Endothelial cell of umbilical vein (primary cell): ENCODE measurements around the gene USP12. TPM values are rescaled to one million over a fixed set of nuclear protein-coding genes. Genes with fewer than 3 reads are reported as not detected.
"Not testable (repeated sequence)": the region's sequence is repeated elsewhere in the genome, so short reads cannot be mapped to it uniquely, and the experiment has no call there.

Experiments
- BruUV-seq: library from RNA; stranded (reverse); fragments of 400-500 nt; replicated peaks from 2 replicates; lab custom pipeline; 2021; lab: Mats Ljungman, UMichigan
- CTCF ChIA-PET: fragments of 300-600, 350-600 bp; sonication (Branson Sonifier 250); formaldehyde crosslinking; loops from one replicate; lab custom pipeline; 2021; ENCODE audit warnings: antibody characterized with exemption, inconsistent platforms; lab: Charles Lee
- POLR2A ChIA-PET: fragments of 300-600, 350-600 bp; sonication (Branson Sonifier 250); formaldehyde crosslinking; loops from one replicate; lab custom pipeline; 2021; ENCODE audit warnings: antibody characterized with exemption, inconsistent platforms; lab: Charles Lee
- DNase-seq: peaks from one replicate; pipeline ENCODE4 v3.0.0-alpha.2; 2011; ENCODE audit warnings: low read depth, low spot score
- FAIRE-seq: peaks from 2 replicates; lab custom pipeline; 2011; peaks lifted over from hg19 to GRCh38; lab: Jason Lieb, UNC
- H2AFZ ChIP-seq: 2 replicates; pipeline ENCODE4 v1.6.0; 2012; ENCODE audit warnings: low read depth, low read length, control low read depth, inconsistent platforms
- H3K27ac ChIP-seq: 2 replicates; pipeline ENCODE4 v1.5.1; 2011; ENCODE audit warnings: low read depth, mild to moderate bottlenecking, control low read depth, low read length, moderate library complexity; ENCODE audit not compliant: insufficient read depth
- H3K27me3 ChIP-seq, 2 experiments: 2 replicates each; pipeline versions ENCODE4 v1.6.0 to v1.6.1; 2011; ENCODE audit warnings: low read length in 2 of 2, mixed read lengths in 1 of 2; ENCODE audit not compliant: control insufficient read depth in 2 of 2, insufficient read depth in 2 of 2
- H3K36me3 ChIP-seq, 2 experiments: 2 replicates in 1 of 2; 3 replicates in 1 of 2; pipeline ENCODE4 v1.5.1; 2011; ENCODE audit warnings: low read length in 2 of 2, mild to moderate bottlenecking in 1 of 2, moderate library complexity in 1 of 2; ENCODE audit not compliant: control insufficient read depth in 2 of 2, insufficient read depth in 2 of 2; ENCODE audit errors: extremely low read depth in 1 of 2
- H3K4me1 ChIP-seq: 3 replicates; pipeline ENCODE4 v1.5.1; 2011; ENCODE audit warnings: mild to moderate bottlenecking, low read length; ENCODE audit not compliant: control insufficient read depth, insufficient read depth; ENCODE audit errors: extremely low read depth
- H3K4me2 ChIP-seq: 2 replicates; pipeline ENCODE4 v1.6.1; 2011; ENCODE audit warnings: low read length, control low read depth, mixed read lengths; ENCODE audit not compliant: insufficient read depth
- H3K4me3 ChIP-seq, 3 experiments: fragments of 200-600 bp in 1 of 3; sonication (generic), shearing (Covaris generic) in 1 of 3; replicated peaks in 1 of 3; 2 replicates each; pipeline ENCODE4 v1.5.1; 2011 to 2016; ENCODE audit warnings: control low read depth in 3 of 3, low read length in 3 of 3, mild to moderate bottlenecking in 2 of 3, inconsistent platforms in 1 of 3, low read depth in 1 of 3, moderate library complexity in 1 of 3; ENCODE audit not compliant: insufficient read depth in 1 of 3
- H3K79me2 ChIP-seq: 2 replicates; pipeline ENCODE4 v1.6.0; 2012; ENCODE audit warnings: low read length, inconsistent platforms; ENCODE audit not compliant: control insufficient read depth, insufficient read depth
- H3K9ac ChIP-seq: replicated peaks from 2 replicates; pipeline ENCODE3; 2011; ENCODE audit warnings: low read length, control low read depth; ENCODE audit not compliant: insufficient read depth; ENCODE audit errors: extremely low read depth
- H3K9me1 ChIP-seq: replicated peaks from 3 replicates; pipeline ENCODE4 v1.6.0; 2011; ENCODE audit warnings: mild to moderate bottlenecking, low read length; ENCODE audit not compliant: control insufficient read depth, insufficient read depth; ENCODE audit errors: extremely low read depth
- H3K9me3 ChIP-seq: replicated peaks from 2 replicates; pipeline ENCODE4 v1.5.1; 2012; ENCODE audit warnings: low read length, inconsistent platforms; ENCODE audit not compliant: control insufficient read depth, insufficient read depth
- H4K20me1 ChIP-seq: replicated peaks from 2 replicates; pipeline ENCODE3; 2011; ENCODE audit warnings: mild to moderate bottlenecking, low read length; ENCODE audit not compliant: control insufficient read depth, insufficient read depth; ENCODE audit errors: extremely low read depth
- EZH2 ChIP-seq: IDR thresholded peaks from 2 replicates; pipeline ENCODE4 v1.6.1; 2012; ENCODE audit warnings: borderline replicate concordance, low read depth, mild to moderate bottlenecking, moderate library complexity, low read length, inconsistent platforms; ENCODE audit not compliant: severe bottlenecking
- FOS ChIP-seq: IDR thresholded peaks from 2 replicates; pipeline ENCODE4 v1.6.1; 2011; ENCODE audit warnings: mild to moderate bottlenecking, low read length, moderate library complexity, borderline replicate concordance; ENCODE audit not compliant: insufficient read depth
- JUN ChIP-seq: IDR thresholded peaks from 2 replicates; pipeline ENCODE4 v1.6.1; 2011; ENCODE audit warnings: borderline replicate concordance, low read depth; ENCODE audit not compliant: insufficient read length, insufficient read depth
- MAX ChIP-seq: IDR thresholded peaks from 2 replicates; pipeline ENCODE4 v1.6.1; 2011; ENCODE audit not compliant: insufficient read depth, insufficient read length
- MYC ChIP-seq: IDR thresholded peaks from one replicate; pipeline ENCODE4 v1.6.1; 2011; ENCODE audit warnings: mild to moderate bottlenecking, low read depth, low read length
- POLR2A ChIP-seq: IDR thresholded peaks from 2 replicates; pipeline ENCODE4 v1.6.1; 2012; ENCODE audit warnings: low read depth, mild to moderate bottlenecking, control low read depth, low read length
- dilution Hi-C: fragments of 300-500 bp; cut with MboI; formaldehyde crosslinking; loops from one replicate; pipeline ENCODE4 v1.15.0; 2019; ENCODE audit warnings: low sequenced_read_pairs; ENCODE audit not compliant: extremely low pct_ligation_motif_present
- intact Hi-C: fragments of 100-400 bp; cut with micrococcal nuclease; formaldehyde crosslinking; loops from one replicate; pipeline ENCODE4 v1.10.0; 2022
- polyA plus RNA-seq, 4 experiments: library from polyadenylated mRNA; depleted of rRNA in 3 of 4; stranded (reverse) in 3 of 4; unstranded in 1 of 4; fragments of >200 nt; gene quantifications; 2 replicates each; pipeline versions ENCODE4 v1.2.1 to v1.2.3, GENCODE V29; 2011 to 2012; ENCODE audit warnings: missing spikeins in 1 of 4
- total RNA-seq: library from RNA; stranded (reverse); gene quantifications from 2 replicates; pipeline ENCODE4 v1.2.3, GENCODE V29; 2021
- TF ChIP-seq, protein P1 (sequence below), 2 donors: IDR thresholded peaks; 1 replicate in 1 of 2; 2 replicates in 1 of 2; pipeline ENCODE4 v1.5.1; 2011; ENCODE audit warnings: low read length in 2 of 2, mild to moderate bottlenecking in 2 of 2, moderate library complexity in 2 of 2, control low read depth in 1 of 2, inconsistent platforms in 1 of 2, low read depth in 1 of 2; ENCODE audit not compliant: insufficient read depth in 1 of 2; ENCODE audit errors: extremely low read depth in 1 of 2

USP12 gene
- total and polyA plus RNA-seq, 2 donors (not counting 3 experiments of a cell fraction or from before 2014, with no cell fraction given): 6.2 to 33.4 TPM

GRCh38 chr13:27066123-27066522 is 105.5 kb downstream of the USP12 start:
- H3K9ac ChIP-seq, intact Hi-C loops, H3K4me1 ChIP-seq, H4K20me1 ChIP-seq, H2AFZ ChIP-seq, H3K9me3 ChIP-seq, H3K4me2 ChIP-seq, H3K9me1 ChIP-seq, DNase-seq, POLR2A ChIA-PET, BruUV-seq, H3K4me3 ChIP-seq, H3K79me2 ChIP-seq, FAIRE-seq, H3K27me3 ChIP-seq, dilution Hi-C loops, H3K27ac ChIP-seq, H3K36me3 ChIP-seq, CTCF ChIA-PET: not testable (repeated sequence)

DNA sequence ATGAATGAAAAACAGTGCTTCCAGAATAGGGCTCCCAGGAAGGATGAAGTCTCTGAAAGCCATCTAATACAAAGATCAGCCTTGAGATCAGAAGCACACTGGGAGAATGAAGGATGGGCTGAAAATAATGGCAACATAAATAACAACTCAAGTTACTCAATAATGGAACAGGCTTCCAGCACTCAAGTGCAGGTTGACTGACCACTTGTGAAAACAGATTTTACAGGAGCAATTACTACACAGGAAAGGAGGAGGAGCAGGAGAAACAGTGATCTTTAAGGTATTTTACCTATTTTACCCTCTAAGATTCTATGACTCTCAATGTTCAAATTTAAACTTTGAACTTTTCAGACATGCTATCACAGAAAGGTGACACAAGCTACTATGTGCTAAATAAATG is 106.0 kb downstream of the USP12 start:
- no peaks in the 10 kb centered on the region for H3K27me3 ChIP-seq
- TF ChIP-seq JUN (no peak), FOS (no peak), MYC (no peak), EZH2 (no peak), MAX (no peak), POLR2A (no peak)
- TF ChIP-seq, protein P1, sequence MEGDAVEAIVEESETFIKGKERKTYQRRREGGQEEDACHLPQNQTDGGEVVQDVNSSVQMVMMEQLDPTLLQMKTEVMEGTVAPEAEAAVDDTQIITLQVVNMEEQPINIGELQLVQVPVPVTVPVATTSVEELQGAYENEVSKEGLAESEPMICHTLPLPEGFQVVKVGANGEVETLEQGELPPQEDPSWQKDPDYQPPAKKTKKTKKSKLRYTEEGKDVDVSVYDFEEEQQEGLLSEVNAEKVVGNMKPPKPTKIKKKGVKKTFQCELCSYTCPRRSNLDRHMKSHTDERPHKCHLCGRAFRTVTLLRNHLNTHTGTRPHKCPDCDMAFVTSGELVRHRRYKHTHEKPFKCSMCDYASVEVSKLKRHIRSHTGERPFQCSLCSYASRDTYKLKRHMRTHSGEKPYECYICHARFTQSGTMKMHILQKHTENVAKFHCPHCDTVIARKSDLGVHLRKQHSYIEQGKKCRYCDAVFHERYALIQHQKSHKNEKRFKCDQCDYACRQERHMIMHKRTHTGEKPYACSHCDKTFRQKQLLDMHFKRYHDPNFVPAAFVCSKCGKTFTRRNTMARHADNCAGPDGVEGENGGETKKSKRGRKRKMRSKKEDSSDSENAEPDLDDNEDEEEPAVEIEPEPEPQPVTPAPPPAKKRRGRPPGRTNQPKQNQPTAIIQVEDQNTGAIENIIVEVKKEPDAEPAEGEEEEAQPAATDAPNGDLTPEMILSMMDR (IDR thresholded peaks at IDR 0.05; ENCODE audit: extremely low read depth in 1 of 2, insufficient read depth in 1 of 2, low read depth in 1 of 2, low read length in 2 of 2): no peak
- H3K9ac ChIP-seq: no peak overlapping the region
- H3K4me3 ChIP-seq: no peak overlapping the region
- H3K4me1 ChIP-seq: peaks cover 9% of the 10 kb centered on the region
- CTCF ChIA-PET: no interaction called here
- POLR2A ChIA-PET: no interaction called here
- dilution Hi-C loops: no loop called here
- intact Hi-C loops: no loop called here
- no peak overlapping the region for H3K4me2 ChIP-seq
- DNase-seq (no peak), FAIRE-seq (no peak)
- H2AFZ ChIP-seq: no peak overlapping the region
- no peak overlapping the region for H3K27ac ChIP-seq
- BruUV-seq: no TSS peak
- no peaks in the 10 kb centered on the region for H3K79me2 ChIP-seq
- no peaks in the 10 kb centered on the region for H4K20me1 ChIP-seq
- H3K36me3 ChIP-seq: peaks cover 2 to 8% of the 10 kb centered on the region in 2 experiments
- no peaks in the 10 kb centered on the region for H3K9me3 ChIP-seq
- no peaks in the 10 kb centered on the region for H3K9me1 ChIP-seq
